DMS 273 (cell line): ENCODE data around the gene S100A13.

Experiments
- DNase-seq: peaks from one replicate; lab custom pipeline; 2025; ENCODE audit not compliant: unreplicated experiment; lab: John Stamatoyannopoulos, UW

S100A13 gene

GRCh38 chr1:153628638-153629342 is 1.5 kb upstream of the S100A13 start:
- DNase-seq: peak; percentile 73

GRCh38 chr1:153627715-153628626 is 666 bp upstream of the S100A13 start, which contains the start of gene S100A1:
Gene S100A1, plus strand, starts transcription at chr1:153628434. Its CDS starts 2,088 bp downstream, at chr1:153630522.
- DNase-seq: peak; percentile 84

- no peak for DNase-seq
These were observed 815 bp downstream of the S100A13 start for GRCh38 chr1:153626477-153626903.

DNA sequence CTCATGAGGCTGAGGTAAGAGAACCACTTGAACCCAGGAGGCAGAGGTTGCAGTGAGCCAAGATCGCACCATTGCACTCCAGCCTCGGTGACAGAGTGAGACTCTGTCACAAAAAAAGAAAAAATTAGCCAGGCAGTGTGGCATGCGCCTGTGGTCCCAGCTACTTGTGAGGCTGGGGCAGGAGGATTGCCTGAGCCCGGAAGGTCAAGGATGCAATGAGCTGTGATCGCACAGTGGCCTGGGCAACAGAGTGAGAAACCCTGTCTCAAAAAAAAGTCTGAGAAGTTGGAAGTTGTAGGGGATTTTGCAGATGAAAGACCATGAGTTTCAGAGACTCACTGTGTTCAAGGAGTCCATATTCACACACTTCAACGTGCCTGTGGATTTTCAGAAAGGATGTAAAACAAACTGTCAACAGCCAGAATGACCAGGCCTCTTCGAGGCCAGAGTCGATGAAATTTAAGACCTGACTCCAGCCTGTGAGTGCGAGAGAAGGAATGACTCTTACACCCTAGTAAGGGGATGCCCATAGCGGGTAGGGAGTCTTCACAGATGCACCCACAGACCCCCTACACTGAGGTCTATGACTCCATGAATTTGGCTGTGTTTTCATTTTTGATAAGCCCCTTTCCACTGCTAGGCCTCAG is 2.2 kb downstream of the S100A13 start:
- no peak for DNase-seq

GRCh38 chr1:153623101-153623500 is 4.2 kb downstream of the S100A13 start:
- no peak for DNase-seq

DNA sequence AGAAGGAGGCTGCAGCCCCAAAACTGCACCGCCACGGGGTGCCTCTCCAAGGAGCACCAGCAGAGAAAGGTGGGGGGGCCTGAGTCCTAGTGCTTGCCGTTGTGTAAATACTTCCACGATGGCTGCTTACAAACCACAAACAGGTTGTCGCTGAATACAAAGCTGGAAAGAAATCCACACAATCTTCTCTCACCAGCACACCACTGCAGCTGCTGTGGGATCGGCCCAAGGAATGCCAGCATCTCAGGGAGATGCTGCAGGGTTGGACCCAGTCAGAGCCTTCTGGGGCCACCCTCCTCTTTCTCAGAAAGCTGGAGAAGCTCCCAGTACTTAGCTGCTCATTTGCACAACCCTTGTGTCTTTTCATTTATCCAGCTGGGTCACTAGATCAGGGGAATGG is 8.1 kb downstream of the S100A13 start:
- DNase-seq: no peak

- DNase-seq: peak; percentile 64
These were observed 9.6 kb downstream of the S100A13 start for GRCh38 chr1:153617663-153618062.

DNA sequence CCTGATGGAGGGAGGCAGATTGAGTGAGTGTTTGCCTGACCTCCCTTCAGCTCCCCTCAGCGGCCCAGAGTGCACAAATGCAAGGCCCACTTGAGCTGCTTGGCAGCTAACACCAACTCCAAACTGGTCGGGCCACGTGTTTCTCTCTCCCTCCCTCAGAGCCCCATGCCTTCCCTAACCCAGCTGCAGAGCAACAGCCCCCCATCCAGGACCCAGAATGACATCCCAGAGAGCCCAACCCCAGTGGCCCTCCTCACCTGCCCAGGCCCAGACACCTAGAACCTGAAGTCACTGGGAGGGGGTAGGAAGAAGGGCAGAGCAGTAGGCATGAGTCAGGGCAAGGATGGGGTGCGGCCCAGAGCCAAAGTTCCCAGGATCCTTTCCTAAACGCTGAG is 10.4 kb downstream of the S100A13 start:
- DNase-seq: no peak

DNA sequence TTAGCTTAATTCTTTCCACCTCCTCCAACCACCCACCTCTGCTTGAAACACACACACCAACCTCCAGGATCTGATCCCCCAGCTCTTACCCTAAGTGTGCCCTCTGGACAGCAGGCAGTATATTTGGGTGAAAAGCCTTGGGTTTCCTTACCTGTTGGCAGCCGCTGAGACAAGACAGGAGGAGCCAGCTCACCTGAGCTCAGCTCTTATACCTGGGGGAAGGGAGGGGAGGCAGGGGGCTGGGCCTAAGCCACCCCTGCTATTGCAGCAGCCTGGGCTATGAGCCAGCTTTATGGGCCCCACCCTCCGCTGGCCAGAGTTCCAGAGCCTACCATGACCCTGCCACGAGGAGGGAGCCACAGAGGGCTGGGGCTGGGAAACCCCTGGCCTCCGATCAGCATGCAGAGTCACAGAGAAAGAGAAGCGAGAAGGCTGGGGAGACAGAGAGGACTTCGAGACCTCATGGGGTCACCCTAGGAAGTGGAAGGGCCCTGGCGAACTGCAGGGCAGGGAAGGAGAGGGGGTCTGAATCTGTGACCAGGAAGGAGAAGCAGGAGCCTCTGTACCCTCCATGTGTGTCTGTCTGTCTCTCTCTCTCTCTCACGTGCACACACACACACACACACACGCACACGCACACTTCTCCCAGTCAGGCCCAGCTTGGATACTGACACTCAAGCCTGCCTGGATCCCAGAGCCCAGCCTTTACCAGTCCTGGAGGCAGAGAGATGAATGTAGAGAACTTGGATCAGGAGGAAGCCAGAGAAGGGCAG is 11.0 kb downstream of the S100A13 start, which contains the start of gene S100A14:
S100A14 (minus strand) TSS at position 182 of the 773 bp plus-strand sequence. CDS start 467 bp downstream, outside the sequence.
- no peak for DNase-seq

GRCh38 chr1:153615406-153615805 is 11.9 kb downstream of the S100A13 start:
- no peak for DNase-seq

- no peak for DNase-seq
These were observed 12.4 kb downstream of the S100A13 start for GRCh38 chr1:153614906-153615305.

- no peak for DNase-seq
These were observed 13.0 kb downstream of the S100A13 start for GRCh38 chr1:153614189-153614900.

DNA sequence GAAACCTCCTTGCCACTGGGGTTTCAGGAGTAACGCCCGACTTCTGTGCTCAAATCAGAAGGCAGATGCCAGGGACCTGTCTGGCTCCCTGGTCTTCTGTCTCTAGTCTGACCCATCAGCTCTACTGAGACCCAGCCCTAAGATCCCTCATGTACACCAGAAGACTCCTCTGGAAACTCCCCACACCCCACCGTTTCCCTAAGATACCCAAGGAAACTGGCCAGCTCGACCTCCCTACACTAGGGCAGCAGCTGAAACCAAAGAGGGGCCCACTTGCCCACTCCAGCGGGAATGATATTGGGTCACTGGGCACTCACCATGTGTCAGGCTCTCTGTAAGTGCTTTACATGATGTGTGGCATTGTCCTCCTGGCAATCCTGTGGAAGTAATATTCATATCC is 13.9 kb downstream of the S100A13 start:
- DNase-seq: no peak

GRCh38 chr1:153612755-153613331 is 14.5 kb downstream of the S100A13 start, which contains the start of gene S100A16:
Gene S100A16, minus strand, starts transcription at chr1:153613137. Its CDS starts 4,986 bp downstream, at chr1:153608151.
- DNase-seq: peak; percentile 43

- DNase-seq: no peak
These were observed 15.1 kb downstream of the S100A13 start for GRCh38 chr1:153612111-153612754.

GRCh38 chr1:153611356-153611755 is 15.9 kb downstream of the S100A13 start:
- no peak for DNase-seq

GRCh38 chr1:153610811-153611301 is 16.4 kb downstream of the S100A13 start:
- no peak for DNase-seq

DNA sequence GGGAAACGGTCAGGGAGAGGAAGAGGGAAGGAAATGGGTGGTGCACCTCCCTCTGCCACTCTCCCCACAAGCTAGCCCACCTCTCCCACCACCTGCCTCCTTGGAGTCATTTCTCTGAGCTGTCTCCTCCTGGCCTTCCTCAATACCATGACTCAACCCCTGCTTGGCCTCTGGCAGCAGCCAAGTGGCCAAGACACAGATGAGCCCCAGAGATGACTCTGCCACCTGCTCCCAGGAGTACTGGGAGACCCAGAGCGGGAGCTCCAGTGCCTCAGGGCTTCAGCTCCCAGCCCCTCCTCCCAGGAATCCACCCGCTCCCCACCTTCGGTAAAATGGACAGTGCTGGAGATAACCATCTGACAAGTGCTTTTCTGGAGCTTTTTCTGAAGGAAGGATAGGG is 17.0 kb downstream of the S100A13 start:
- DNase-seq: no peak

GRCh38 chr1:153609585-153609907 is 17.8 kb downstream of the S100A13 start:
- no peak for DNase-seq
